ENCODE results near the gene ADNP.
A peak's percentile ranks its signal among the peaks of the same experiment; 100 is the strongest.
"Not testable (repeated sequence)": the region's sequence is repeated elsewhere in the genome, so short reads cannot be mapped to it uniquely, and the experiment has no call there.

Gene ADNP

GRCh38 chr20:50931306-50932015 lies at the start of gene ADNP:
ADNP (minus strand) TSS chr20:50931437; CDS start chr20:50903996, 27,441 bp downstream.
- DNase-seq (ENCODE audit: low read depth in 3 of 3, low spot score in 1 of 3): peak; percentile 72 to 77 (median 77)

- no peak for DNase-seq (ENCODE audit: low read depth in 3 of 3, low spot score in 1 of 3)
Measured at GRCh38 chr20:50980071-50980681, 48.9 kb upstream of the ADNP start.

DNA sequence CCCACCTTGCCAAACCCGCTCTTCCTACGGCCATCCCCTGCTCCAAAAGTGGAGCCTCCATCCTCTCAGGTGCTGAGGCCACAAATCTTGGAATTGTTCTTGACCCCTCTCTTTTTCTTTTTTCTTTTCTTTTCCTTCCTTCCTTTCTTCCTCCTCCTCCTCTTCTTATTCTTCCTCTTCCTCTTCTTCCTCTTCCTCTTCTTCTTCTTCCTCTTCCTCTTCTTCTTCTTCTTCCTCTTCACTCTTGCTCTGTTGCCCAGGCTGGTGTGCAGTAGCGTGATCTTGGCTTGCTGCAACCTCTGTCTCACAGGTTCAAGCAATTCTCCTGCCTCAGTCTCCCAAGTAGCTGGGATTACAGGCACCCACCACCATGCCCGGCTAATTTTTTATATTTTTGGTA lies 47.3 kb upstream of the ADNP start:
- not testable (repeated sequence) for DNase-seq (ENCODE audit: low read depth in 3 of 3, low spot score in 1 of 3)

GRCh38 chr20:50977066-50978021 lies 46.1 kb upstream of the ADNP start:
- DNase-seq (ENCODE audit: low read depth in 3 of 3, low spot score in 1 of 3): no peak

GRCh38 chr20:50975701-50976330 lies 44.6 kb upstream of the ADNP start:
- no peak for DNase-seq (ENCODE audit: low read depth in 3 of 3, low spot score in 1 of 3)

- no peak for DNase-seq (ENCODE audit: low read depth in 3 of 3, low spot score in 1 of 3)
Measured at GRCh38 chr20:50969912-50970311, 38.7 kb upstream of the ADNP start.

- DNase-seq (ENCODE audit: low read depth in 3 of 3, low spot score in 1 of 3): no peak
Measured at GRCh38 chr20:50969435-50969834, 38.2 kb upstream of the ADNP start.

GRCh38 chr20:50968289-50968688 lies 37.1 kb upstream of the ADNP start:
- DNase-seq (ENCODE audit: low read depth in 3 of 3, low spot score in 1 of 3): no peak

DNA sequence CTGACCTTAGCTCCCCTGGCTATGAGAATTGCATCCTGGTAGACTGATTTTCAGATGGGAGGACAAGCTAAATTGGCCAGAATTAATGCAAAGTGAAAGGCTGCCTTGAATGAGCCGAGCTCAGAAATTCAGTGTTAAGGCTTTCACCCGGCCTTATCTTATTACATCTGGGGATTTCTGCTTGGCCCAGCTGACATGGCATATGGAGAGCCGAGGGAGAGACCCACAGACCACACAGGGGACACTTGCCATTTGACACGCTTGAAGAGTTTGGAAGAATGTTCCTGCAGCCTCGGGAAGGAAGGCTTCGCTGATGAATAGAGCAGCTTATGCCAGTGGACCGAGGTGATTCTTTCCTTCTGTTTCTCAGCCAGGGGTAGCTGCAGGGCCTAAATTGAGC lies 36.3 kb upstream of the ADNP start:
- no peak for DNase-seq (ENCODE audit: low read depth in 3 of 3, low spot score in 1 of 3)

DNA sequence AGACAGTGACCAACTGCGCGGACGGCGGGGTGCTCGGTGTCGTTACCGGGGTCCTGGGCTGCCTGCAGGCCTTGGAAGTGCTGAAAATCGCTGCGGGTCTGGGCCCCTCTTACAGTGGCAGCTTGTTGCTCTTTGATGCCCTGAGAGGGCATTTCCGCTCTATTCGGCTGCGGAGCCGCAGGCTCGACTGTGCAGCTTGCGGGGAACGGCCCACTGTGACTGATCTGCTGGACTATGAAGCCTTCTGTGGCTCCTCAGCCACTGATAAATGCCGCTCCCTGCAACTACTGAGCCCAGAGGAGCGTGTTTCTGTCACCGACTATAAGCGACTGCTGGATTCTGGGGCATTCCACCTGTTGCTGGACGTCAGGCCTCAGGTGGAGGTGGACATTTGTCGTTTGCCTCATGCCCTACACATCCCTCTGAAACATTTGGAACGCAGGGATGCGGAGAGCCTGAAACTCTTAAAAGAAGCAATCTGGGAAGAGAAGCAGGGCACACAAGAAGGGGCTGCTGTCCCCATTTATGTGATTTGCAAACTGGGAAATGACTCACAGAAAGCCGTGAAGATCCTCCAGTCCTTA lies 28.4 kb upstream of the ADNP start:
- no peak for DNase-seq (ENCODE audit: low read depth in 3 of 3, low spot score in 1 of 3)

DNA sequence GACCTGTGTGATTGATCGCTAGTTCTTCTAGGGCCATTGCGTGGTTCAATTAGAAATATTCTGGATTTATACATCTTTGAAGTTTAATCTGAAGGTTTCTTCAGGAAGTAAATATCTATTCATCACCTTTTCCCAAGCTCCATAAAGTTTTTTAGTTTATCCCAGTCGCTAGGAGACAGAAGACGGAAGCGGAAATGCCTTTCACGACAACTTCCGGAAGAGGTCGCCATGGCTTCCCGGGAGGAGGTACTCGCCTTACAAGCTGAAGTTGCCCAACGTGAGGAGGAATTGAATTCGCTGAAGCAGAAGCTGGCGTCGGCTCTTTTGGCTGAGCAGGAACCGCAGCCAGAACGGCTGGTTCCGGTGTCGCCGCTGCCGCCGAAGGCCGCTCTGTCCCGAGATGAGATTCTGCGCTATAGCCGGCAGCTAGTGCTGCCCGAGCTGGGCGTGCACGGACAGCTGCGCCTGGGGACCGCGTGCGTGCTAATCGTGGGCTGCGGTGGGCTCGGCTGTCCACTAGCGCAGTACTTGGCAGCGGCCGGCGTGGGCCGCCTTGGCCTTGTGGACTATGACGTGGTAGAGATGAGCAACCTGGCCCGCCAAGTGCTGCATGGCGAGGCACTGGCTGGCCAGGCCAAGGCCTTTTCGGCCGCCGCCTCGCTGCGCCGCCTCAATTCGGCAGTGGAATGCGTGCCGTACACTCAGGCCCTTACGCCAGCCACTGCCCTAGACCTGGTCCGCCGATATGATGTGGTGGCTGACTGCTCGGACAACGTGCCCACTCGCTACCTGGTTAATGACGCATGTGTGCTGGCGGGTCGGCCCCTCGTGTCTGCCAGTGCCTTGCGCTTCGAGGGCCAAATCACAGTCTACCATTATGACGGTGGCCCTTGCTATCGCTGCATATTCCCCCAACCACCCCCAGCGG lies 27.6 kb upstream of the ADNP start, which contains the start of gene MOCS3:
TSS of gene MOCS3 (plus strand) at position 204 of the 928 bp plus-strand sequence. CDS start at position 229, 25 bp downstream.
- DNase-seq (ENCODE audit: low read depth in 3 of 3, low spot score in 1 of 3): peak in 2 of 3 donors; percentile 57 to 61

DNA sequence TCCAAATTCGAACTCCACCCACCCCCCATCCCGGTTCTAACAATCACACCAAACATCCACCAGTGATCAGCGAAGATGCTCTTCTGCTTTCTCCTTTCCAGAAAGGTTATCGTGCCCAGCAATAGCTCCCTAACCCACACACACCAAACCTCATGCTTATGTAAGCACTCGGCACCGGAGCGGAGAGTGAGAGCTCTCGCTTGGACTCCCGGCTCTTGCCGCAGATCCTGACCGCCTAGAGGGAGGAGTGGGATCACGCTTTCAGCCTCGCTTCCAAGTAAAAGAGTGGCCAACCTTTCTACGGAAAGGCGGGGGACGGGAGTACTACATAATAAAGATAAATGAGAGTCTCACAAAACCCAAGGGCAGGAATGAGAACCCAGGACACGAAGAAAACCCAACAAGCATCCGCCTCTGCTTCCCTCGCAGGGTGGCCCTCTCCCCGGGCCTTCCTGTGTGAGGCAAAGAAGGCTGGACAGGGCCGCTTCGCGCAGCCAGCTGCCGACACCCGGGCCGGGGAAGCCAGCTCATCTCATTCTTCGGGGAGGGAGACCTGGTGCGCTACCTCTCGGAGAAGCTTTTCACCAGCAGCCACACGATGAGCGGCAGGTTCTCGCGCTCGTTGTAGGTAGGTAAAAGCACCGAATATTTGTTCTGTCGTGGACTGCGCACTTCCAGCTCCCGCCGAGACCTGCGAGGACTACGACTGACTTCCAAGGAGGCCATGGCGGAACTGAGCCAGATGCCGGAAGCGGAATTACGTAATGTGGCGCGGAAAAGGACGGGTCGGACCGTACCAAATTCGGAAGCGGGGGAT lies 26.8 kb upstream of the ADNP start, which contains the start of gene DPM1:
TSS of gene DPM1 (minus strand) at position 735 of the 817 bp plus-strand sequence. CDS start at position 726, 9 bp downstream.
- DNase-seq (ENCODE audit: low read depth in 3 of 3, low spot score in 1 of 3): peak; percentile 67 to 73 (median 70)

DNA sequence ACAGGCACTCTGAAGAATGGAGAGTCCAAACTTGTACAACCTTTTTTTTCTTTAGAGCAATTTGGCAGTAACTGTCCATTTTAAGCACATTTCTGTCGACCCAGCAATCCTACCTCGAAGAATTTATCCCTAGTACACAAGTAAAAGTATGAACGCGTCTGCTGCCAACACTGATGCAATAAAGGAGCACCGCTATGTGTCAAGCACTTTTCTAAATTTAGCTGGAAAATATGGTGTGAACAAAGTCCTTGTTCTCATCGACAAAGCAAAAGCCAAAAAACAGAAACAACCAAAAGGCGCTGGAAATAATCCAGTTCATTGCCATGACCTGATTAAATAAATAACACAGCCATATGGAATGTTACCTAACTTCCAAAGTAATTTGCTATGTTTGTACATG lies 26.0 kb upstream of the ADNP start:
- no peak for DNase-seq (ENCODE audit: low read depth in 3 of 3, low spot score in 1 of 3)

- DNase-seq (ENCODE audit: low read depth in 3 of 3, low spot score in 1 of 3): no peak
Measured at GRCh38 chr20:50953821-50954220, 22.6 kb upstream of the ADNP start.

GRCh38 chr20:50953196-50953595 lies 22.0 kb upstream of the ADNP start:
- no peak for DNase-seq (ENCODE audit: low read depth in 3 of 3, low spot score in 1 of 3)

- no peak for DNase-seq (ENCODE audit: low read depth in 3 of 3, low spot score in 1 of 3)
Measured at GRCh38 chr20:50948132-50948785, 17.0 kb upstream of the ADNP start.

DNA sequence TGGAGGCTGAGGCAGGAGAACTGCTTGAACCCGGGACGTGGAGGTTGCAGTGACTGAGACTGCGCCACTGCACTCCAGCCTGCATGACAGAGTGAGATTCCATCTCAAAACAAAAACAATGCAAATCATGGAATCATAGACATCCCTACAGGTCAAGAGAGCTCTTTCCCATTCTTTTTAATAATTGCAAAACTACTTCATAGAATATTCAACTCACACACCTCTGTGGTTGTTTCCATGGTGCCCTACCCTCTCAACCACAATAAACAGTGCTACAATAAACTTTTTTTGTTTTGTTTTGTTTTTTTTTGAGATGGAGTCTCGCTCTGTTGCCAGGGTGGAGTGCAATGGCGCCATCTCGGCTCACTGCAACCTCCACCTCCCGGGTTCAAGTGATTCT lies 11.8 kb upstream of the ADNP start:
- DNase-seq (ENCODE audit: low read depth in 3 of 3, low spot score in 1 of 3): no peak

- DNase-seq (ENCODE audit: low read depth in 3 of 3, low spot score in 1 of 3): no peak
Measured at GRCh38 chr20:50933589-50933988, 2.4 kb upstream of the ADNP start.
